GM21360 (cell line): ENCODE data around the gene COG8.

Experiments used
- ATAC-seq: cut with Tn5 transposase; IDR thresholded peaks from one replicate; pipeline ENCODE4 v1.9.1; 2021; ENCODE audit warnings: mild to moderate bottlenecking, moderate library complexity; ENCODE audit not compliant: unreplicated experiment

The COG8 gene

DNA sequence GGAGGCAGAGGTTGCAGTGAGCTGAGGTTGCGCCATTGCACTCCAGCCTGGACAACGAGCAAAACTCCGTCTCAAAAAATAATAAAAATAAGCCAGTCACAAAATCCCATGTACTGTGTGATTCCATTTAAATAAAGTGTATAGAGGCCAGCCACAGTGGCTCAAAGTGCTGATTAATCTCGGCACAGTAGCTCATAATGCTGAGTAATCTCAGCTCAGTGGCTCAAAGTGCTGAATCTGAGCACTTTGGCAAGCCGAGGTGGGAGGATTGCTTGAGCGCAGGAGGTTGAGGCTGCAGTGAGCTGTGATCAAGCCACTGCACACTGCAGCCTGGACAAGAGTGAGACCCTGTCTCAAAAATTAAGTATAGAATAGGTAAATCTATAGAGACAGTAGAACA lies 7.3 kb upstream of the COG8 start:
- ATAC-seq = no peak

GRCh38 chr16:69345923-69346322 lies 6.6 kb upstream of the COG8 start:
- no peak for ATAC-seq

- no peak for ATAC-seq
Measured at GRCh38 chr16:69344171-69344570, 4.8 kb upstream of the COG8 start.

DNA sequence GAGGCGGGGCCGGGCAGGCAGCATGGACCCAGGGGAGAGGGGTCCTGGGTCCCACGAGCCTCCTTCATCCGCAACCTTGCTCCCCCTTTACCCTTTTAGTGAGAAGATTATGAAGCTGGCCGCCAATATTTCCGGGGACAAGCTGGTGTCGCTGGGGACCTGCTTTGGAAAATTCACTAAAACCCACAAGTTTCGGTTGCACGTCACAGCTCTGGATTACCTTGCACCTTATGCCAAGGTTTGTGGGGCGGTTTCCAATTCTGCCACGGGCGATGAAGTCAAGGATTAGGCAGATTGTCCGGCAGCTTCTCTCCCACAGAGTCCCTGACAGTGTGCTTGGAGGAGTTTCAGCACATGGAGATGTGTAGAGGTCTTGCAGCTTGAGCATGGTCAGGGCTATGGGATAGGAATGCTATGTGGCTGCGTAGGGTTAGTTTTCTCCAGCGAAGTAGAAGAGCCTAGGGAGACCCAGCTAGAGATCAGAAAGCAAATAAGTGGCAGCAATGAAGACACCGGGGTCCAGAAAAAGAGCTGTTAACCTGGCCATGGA lies 806 bp upstream of the COG8 start:
- no peak for ATAC-seq

DNA sequence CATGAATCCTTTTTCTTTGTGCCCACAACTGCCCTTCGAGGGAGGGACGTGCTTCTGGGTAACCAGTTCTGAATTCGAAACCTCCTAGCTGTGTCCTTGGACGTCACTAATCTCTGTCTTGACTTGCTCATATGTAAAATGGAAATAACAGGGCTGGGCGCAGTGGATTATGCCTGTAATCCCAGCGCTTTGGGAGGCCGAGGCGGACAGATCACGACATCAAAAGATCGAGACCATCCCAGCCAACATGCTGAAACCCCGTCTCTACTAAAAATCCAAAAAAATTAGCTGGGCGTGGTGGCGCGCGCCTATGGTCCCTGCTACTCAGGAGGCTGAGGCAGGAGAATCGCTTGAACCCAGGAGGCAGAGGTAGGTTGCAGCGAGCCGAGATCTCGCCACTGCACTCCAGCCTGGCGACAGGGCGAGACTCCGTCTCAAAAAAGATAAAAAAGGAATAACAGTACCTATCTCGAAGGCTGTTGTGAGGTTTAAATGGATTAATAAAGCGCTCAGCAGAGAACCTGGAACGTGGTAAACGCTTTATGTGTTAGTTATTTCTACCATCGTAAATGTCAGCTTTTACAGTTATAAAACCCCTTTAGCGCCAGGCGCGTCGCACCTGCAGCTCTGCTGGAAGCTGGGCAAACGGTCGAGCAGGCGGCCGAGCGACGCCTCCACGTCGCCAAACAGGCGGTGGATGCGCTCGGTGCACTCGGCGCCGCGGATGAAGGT lies 641 bp downstream of the COG8 start:
- no peak for ATAC-seq

DNA sequence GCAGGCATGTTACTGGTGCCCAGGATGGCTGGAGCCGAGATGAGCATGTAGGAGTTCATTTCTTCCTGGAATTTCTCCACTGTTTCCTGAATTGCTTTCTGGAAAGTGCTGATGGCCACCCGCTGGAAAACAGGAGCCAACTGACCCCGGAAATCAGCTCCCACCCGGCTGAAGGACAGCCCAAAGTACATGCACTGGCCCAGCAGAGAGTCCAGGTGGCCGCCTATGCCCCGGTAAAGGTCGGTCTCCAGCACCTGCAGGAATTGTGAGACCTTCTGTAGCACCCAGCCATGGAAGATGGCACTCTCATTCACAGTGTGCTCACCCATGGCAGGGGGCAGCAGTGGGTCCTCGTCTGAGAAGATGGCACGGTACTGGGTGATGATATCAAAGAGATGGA lies 4.7 kb downstream of the COG8 start:
- no peak for ATAC-seq

GRCh38 chr16:69330286-69331109 lies 8.9 kb downstream of the COG8 start, which contains the start of gene PDF:
PDF (minus strand) TSS chr16:69330588; CDS start chr16:69330570, 18 bp downstream.
- peak; percentile 87 for ATAC-seq

DNA sequence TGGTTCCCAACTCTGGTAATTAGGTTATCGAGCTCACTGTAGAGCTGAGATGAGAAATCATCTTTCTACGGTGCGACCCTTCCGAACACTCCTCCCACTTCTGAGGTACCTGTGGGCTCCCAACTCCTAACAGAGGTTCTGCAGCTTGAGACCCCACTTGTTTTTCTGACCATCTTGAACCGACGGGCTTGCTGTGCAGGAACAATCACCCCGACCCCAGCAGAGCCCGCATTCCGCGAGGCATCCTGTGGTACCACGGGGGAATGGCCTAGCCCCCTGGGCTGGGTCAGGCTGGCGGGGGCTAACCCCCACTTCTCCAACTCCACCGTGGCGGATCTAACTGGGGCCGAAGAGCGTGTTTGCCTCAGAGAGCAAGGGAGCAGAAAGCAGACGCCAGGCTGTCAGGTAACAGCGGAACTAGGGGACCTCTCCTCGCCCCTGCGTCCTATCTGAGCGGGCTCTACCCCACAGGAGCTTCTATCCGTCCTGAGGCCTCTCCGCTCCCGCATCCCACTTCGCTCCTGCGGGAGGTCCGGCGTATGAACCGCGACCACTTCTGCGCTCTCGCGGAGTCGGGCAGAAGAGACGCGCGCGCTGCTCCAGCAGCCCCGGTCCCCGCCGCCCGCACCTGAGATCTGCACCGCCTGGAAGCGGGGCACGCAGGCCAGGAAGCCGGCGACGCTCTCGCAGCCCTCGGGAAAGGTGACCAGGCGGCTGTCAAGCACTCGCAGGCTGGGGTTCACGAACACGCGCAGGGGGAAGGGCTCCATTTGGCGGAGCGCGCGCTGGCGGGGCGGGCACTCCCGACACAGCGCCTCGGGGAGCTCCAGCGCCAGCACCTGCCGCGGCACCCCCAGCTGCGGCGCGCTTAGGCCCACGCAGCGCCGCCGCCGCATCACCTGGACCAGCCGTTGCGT lies 9.7 kb downstream of the COG8 start:
- peak; percentile 17 for ATAC-seq

GRCh38 chr16:69328854-69329316 lies 10.5 kb downstream of the COG8 start:
- no peak for ATAC-seq

DNA sequence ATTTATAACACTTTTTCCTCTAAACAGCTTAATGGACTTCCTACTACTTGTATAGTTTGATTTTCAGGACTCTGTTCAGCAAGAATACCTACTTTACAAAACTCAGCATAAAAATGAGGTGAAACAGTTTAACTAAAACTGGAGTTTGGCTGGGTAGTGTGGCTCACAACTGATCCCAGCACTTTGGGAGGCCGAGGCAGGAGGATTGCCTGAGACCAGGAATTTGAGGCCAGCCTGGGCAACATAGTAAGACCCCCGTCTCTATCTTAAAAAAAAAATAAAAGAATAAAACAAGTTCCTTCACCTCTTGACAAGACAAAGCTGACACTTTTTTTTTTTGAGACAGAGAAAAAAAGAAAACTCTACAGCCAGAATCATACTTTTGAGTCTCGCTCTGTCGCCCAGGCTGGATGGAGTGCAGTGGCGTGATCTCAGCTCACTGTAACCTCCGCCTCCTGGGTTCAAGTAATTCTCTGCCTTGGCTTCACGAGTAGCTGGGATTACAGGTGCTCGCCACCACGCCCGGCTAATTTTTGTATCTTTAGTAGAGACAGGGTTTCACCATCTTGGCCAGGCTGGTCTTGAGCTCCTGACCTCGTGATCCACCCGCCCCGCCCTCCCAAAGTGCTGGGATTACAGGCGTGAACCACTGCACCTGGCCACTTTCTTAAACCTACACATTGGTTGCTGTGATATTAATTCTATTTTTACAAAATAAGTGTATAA lies 11.6 kb downstream of the COG8 start:
- no peak for ATAC-seq

- ATAC-seq = no peak
Measured at GRCh38 chr16:69326172-69326873, 13.0 kb downstream of the COG8 start.

DNA sequence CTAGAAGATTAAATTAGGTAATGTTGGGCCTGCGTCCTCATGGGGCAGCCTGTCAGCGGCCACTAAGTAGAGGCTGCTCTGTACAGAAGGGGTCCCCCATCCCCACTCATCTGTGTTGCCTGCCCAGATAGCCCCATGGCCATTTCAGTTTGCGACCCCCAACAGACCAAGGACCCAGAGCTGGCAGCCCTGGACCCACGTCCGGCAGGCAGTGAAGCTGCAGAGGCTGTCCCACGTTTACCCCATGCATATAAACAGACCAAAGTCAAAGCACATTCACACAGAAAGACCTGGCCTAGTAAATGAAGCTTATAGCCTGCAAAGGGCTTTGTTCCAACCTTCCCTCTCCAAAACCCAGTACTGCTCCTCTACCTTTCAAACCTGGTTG lies 13.6 kb downstream of the COG8 start:
- ATAC-seq = no peak

GRCh38 chr16:69324585-69325253 lies 14.6 kb downstream of the COG8 start:
- no peak for ATAC-seq

GRCh38 chr16:69324013-69324531 lies 15.3 kb downstream of the COG8 start:
- ATAC-seq = no peak

GRCh38 chr16:69323415-69323814 lies 15.9 kb downstream of the COG8 start:
- no peak for ATAC-seq

- ATAC-seq = no peak
Measured at GRCh38 chr16:69322343-69322742, 17.0 kb downstream of the COG8 start.

DNA sequence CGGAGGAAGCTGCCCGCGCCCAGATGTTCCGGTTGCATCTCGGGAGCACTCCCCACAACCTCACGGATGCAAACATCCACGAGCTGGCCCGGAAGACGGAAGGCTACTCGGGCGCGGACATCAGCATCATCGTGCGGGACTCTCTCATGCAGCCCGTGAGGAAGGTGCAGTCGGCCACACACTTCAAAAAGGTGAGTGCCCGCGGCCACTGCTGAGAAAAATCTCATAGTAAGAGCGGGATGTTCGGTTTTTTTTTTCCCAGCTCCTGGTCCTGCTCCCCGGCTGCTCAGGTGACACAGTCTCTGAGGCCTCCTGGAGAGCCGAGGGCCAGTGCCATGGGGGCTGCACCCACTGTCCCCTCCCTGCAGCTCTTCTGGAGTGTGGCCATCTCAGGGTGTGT lies 18.3 kb downstream of the COG8 start:
- no peak for ATAC-seq

DNA sequence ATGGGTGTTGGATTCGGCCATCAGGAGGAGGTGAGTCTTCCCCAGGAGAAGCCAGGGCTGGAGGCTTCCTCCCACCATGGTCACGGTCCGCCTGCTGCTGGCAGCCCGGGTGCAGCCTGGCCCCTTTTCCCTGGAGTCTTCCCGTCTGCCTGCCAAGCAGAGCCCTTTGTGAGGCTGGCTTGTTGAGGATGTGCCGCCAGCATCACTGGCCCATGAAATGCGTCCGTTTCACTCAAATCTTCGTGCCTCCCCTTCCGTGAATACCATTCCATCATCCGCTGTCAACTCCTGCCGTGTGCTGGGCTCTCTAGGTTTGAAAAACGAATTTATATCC lies 18.7 kb downstream of the COG8 start:
- ATAC-seq = no peak
